SU-DHL-6 (cell line): ENCODE data around the gene CNTD1.

Experiments used
- H2AFZ ChIP-seq: fragments of 200-600 bp; sonication (generic); 2 replicates; pipeline ENCODE4 v1.6.1; 2014; ENCODE audit warnings: low read depth, mild to moderate bottlenecking, moderate library complexity, mixed read lengths, antibody characterized with exemption, low read length; ENCODE audit not compliant: severe bottlenecking
- H3F3A ChIP-seq: fragments of 200-600 bp; shearing (Covaris generic); 2 replicates; pipeline ENCODE4 v1.6.0; 2016; ENCODE audit warnings: antibody characterized with exemption, mild to moderate bottlenecking; ENCODE audit not compliant: insufficient read depth
- H3K27ac ChIP-seq: fragments of 200-600 bp; sonication (generic); 2 replicates; pipeline ENCODE4 v1.5.1; 2016; ENCODE audit warnings: low read depth, mild to moderate bottlenecking, low read length, moderate library complexity, mixed read lengths
- H3K27me3 ChIP-seq: fragments of 200-600 bp; sonication (generic), shearing (Covaris generic); 2 replicates; pipeline ENCODE4 v1.6.0; 2014; ENCODE audit warnings: mild to moderate bottlenecking, low read length
- H3K36me3 ChIP-seq: fragments of 200-600 bp; sonication (generic); 2 replicates; pipeline ENCODE4 v1.6.1; 2014; ENCODE audit warnings: mild to moderate bottlenecking, low read length, mixed read lengths
- H3K4me2 ChIP-seq: fragments of 300-600, 200-600 bp; shearing (Covaris generic), sonication (generic); 2 replicates; pipeline ENCODE4 v1.6.0; 2014; ENCODE audit warnings: low read length, low read depth, mild to moderate bottlenecking; ENCODE audit not compliant: poor library complexity, severe bottlenecking
- H3K4me3 ChIP-seq: fragments of 200-600 bp; sonication (generic); 2 replicates; pipeline ENCODE4 v1.5.1; 2014; ENCODE audit warnings: antibody characterized with exemption, low read length, mild to moderate bottlenecking, mixed read lengths; ENCODE audit not compliant: insufficient read depth, poor library complexity, severe bottlenecking
- H3K79me2 ChIP-seq: fragments of 200-600 bp; sonication (generic); 2 replicates; pipeline ENCODE4 v1.6.1; 2014; ENCODE audit warnings: mild to moderate bottlenecking, low read length, moderate library complexity; ENCODE audit not compliant: insufficient read depth
- H3K9ac ChIP-seq: fragments of 200-600 bp; sonication (generic); 2 replicates; pipeline ENCODE4 v1.7.0; 2014; ENCODE audit warnings: mild to moderate bottlenecking, low read length
- H3K9me2 ChIP-seq: fragments of 200-600 bp; sonication (generic); replicated peaks from 2 replicates; pipeline ENCODE4 v1.6.1; 2014; ENCODE audit warnings: low read length; ENCODE audit not compliant: insufficient read depth
- H3K9me3 ChIP-seq: fragments of 200-600 bp; sonication (generic); 2 replicates; pipeline ENCODE4 v1.6.1; 2014; ENCODE audit warnings: low read length, mixed read lengths; ENCODE audit not compliant: insufficient read depth
- H4K20me1 ChIP-seq: fragments of 200-600 bp; sonication (generic); 2 replicates; pipeline ENCODE4 v1.6.1; 2014; ENCODE audit warnings: low read depth, mild to moderate bottlenecking, antibody characterized with exemption, low read length, moderate library complexity, mixed read lengths
- EZH2phosphoT487 ChIP-seq: fragments of 200-600 bp; sonication (generic), shearing (Covaris generic); conservative IDR thresholded peaks from 2 replicates; pipeline ENCODE4 v1.6.1; 2018; ENCODE audit warnings: mild to moderate bottlenecking, antibody characterized with exemption, low read length, moderate library complexity, mixed read lengths
- TF ChIP-seq, protein P1 (sequence below): fragments of 200-600 bp; sonication (generic); IDR thresholded peaks from one replicate; pipeline ENCODE4 v1.5.1; 2017; ENCODE audit warnings: antibody characterized with exemption, mild to moderate bottlenecking, low read length, moderate library complexity; ENCODE audit not compliant: insufficient read depth, poor library complexity, severe bottlenecking

The CNTD1 gene

DNA sequence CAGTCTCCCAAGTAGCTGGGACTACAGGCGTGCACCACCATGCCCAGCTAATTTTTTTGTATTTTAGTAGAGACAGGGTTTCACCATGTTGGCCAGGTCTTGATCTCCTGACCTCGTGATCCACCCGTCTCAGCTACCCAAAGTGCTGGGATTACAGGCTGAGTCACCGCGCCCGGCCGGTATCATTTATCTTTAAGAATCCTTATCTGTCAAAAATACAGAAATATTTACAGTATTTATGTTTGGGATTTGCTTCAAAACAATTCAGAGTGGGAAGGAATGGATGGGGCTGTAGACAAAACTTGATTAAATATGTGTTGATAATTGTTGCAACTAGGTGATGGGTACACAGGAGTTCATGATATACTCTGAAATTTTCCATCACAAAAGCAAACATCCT is 22.5 kb downstream of the CNTD1 start:
- no peak overlapping the region for H3K27ac ChIP-seq
- H4K20me1 ChIP-seq = no peaks in the 10 kb centered on the region
- no peak overlapping the region for H2AFZ ChIP-seq
- no peak overlapping the region for H3K9ac ChIP-seq
- no peak for TF ChIP-seq EZH2phosphoT487
- TF ChIP-seq, protein P1, sequence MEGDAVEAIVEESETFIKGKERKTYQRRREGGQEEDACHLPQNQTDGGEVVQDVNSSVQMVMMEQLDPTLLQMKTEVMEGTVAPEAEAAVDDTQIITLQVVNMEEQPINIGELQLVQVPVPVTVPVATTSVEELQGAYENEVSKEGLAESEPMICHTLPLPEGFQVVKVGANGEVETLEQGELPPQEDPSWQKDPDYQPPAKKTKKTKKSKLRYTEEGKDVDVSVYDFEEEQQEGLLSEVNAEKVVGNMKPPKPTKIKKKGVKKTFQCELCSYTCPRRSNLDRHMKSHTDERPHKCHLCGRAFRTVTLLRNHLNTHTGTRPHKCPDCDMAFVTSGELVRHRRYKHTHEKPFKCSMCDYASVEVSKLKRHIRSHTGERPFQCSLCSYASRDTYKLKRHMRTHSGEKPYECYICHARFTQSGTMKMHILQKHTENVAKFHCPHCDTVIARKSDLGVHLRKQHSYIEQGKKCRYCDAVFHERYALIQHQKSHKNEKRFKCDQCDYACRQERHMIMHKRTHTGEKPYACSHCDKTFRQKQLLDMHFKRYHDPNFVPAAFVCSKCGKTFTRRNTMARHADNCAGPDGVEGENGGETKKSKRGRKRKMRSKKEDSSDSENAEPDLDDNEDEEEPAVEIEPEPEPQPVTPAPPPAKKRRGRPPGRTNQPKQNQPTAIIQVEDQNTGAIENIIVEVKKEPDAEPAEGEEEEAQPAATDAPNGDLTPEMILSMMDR = no peak
- H3K36me3 ChIP-seq = peaks cover 10% of the 10 kb centered on the region
- no peaks in the 10 kb centered on the region for H3K27me3 ChIP-seq
- peaks cover 20% of the 10 kb centered on the region for H3K79me2 ChIP-seq
- peaks cover 11% of the 10 kb centered on the region; the same call in 1 of the 2 replicates for H3F3A ChIP-seq
- no peaks in the 10 kb centered on the region for H3K9me3 ChIP-seq
- no peak overlapping the region for H3K4me2 ChIP-seq
- no peak overlapping the region for H3K4me3 ChIP-seq
- no peaks in the 10 kb centered on the region for H3K9me2 ChIP-seq

DNA sequence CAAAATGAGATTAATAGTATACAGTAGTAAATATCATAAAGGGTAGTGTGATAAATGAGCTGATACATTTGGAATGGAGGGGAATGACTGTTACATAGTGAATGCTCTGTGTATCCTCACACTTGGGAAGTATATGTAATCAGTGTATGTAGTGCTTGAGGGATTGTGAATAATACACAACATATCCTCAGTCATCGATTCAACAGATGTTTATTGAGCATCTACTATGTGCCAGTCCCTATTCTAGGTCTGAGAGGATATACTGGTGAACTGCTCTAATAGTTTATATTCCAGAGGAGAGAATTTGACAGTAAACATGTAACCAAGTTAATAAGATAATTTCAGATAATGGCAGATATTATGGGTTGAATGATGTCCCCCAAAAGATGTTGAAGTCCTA is 28.8 kb downstream of the CNTD1 start:
- Histone ChIP-seq H3K36me3 (no peaks in the 10 kb centered on the region), H3K9me2 (no peaks in the 10 kb centered on the region), H3F3A (peaks cover 10% of the 10 kb centered on the region), H2AFZ (no peak overlapping the region), H4K20me1 (no peaks in the 10 kb centered on the region), H3K9me3 (no peaks in the 10 kb centered on the region), H3K27ac (no peak overlapping the region), H3K9ac (no peak overlapping the region), H3K27me3 (no peaks in the 10 kb centered on the region), H3K4me2 (no peak overlapping the region), H3K4me3 (no peak overlapping the region), H3K79me2 (peaks cover 15% of the 10 kb centered on the region)
- TF ChIP-seq, protein P1 = no peak
- no peak for TF ChIP-seq EZH2phosphoT487

DNA sequence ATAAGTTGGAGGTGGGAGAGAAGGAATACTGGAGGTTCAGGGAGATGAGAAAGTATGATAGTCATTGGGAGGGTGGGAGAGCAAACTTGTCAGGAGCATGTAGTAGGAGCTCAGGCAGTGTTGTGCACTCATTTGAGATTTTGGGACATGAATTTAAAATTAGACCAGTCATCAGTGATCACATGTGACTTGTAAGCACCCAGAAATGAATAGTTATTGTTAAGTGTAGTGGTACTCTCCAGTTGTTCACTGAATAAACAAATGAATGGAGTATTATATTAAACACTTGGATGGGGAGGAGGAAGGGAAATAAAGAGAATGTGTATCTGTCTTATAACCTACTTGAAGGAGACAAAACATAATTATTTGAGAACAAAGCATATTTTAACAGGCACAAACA is 32.3 kb downstream of the CNTD1 start:
- Histone ChIP-seq H3K27ac (no peak overlapping the region), H3K4me2 (no peak overlapping the region)

More for the DNA sequence above, 32.3 kb downstream of the CNTD1 start:
- H3K79me2 ChIP-seq = peaks cover 27% of the 10 kb centered on the region
- H4K20me1 ChIP-seq = no peaks in the 10 kb centered on the region
- no peak for TF ChIP-seq EZH2phosphoT487
- TF ChIP-seq, protein P1 = no peak
- no peaks in the 10 kb centered on the region for H3K27me3 ChIP-seq
- H3F3A ChIP-seq = peaks cover 6% of the 10 kb centered on the region
- no peak overlapping the region for H2AFZ ChIP-seq
- no peaks in the 10 kb centered on the region for H3K9me2 ChIP-seq
- H3K9ac ChIP-seq = no peak overlapping the region
- H3K4me3 ChIP-seq = no peak overlapping the region
- H3K36me3 ChIP-seq = peaks cover 7% of the 10 kb centered on the region; the same call in 1 of the 2 replicates
- no peaks in the 10 kb centered on the region for H3K9me3 ChIP-seq
